22Rv1 (cell line): ENCODE data around the gene THADA.

Experiments used
- H3K27ac ChIP-seq: fragments of 450-650 bp; 2 replicates; pipeline ENCODE4 v1.5.1; 2017
- ZFX ChIP-seq: fragments of 450-650 bp; IDR thresholded peaks from 2 replicates; pipeline ENCODE4 v1.6.1; 2017; ENCODE audit warnings: antibody characterized with exemption, borderline replicate concordance
- TF ChIP-seq, protein P1 (sequence below): fragments of 450-650 bp; IDR thresholded peaks from 2 replicates; pipeline ENCODE4 v1.5.1; 2017; ENCODE audit warnings: mild to moderate bottlenecking

THADA gene

DNA sequence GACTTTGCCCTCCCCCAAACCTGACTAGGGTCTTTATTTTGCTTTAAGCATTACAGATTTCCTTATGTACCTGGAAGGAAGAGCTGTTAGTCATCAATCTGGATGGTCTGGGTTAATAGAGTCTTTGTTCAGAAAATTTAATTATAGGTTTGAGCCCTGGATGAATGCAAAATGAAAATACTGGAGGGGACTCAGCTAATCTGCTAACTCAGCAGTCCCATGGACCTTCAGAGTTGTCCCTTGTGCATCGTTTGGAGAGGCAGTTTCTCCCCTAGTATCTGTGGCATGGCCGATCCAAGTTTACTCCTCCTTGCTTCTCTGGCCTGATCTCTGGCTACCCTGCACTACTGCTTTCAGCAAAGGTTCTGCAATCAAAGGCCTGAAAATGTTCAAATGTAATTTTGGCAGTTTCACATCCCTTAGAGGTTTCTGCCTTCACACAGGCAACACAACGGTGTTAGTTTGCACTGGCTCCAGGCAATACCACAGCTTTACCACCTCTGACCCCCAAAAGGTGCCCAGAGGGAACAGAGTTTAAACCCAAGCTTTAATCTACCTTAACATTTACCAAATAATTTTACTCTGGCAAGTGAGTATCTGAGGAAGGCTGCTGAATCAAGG, 134.3 kb downstream of the THADA start:
- H3K27ac ChIP-seq: no peak overlapping the region
- no peak for TF ChIP-seq ZFX
- TF ChIP-seq, protein P1, sequence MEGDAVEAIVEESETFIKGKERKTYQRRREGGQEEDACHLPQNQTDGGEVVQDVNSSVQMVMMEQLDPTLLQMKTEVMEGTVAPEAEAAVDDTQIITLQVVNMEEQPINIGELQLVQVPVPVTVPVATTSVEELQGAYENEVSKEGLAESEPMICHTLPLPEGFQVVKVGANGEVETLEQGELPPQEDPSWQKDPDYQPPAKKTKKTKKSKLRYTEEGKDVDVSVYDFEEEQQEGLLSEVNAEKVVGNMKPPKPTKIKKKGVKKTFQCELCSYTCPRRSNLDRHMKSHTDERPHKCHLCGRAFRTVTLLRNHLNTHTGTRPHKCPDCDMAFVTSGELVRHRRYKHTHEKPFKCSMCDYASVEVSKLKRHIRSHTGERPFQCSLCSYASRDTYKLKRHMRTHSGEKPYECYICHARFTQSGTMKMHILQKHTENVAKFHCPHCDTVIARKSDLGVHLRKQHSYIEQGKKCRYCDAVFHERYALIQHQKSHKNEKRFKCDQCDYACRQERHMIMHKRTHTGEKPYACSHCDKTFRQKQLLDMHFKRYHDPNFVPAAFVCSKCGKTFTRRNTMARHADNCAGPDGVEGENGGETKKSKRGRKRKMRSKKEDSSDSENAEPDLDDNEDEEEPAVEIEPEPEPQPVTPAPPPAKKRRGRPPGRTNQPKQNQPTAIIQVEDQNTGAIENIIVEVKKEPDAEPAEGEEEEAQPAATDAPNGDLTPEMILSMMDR: no peak

DNA sequence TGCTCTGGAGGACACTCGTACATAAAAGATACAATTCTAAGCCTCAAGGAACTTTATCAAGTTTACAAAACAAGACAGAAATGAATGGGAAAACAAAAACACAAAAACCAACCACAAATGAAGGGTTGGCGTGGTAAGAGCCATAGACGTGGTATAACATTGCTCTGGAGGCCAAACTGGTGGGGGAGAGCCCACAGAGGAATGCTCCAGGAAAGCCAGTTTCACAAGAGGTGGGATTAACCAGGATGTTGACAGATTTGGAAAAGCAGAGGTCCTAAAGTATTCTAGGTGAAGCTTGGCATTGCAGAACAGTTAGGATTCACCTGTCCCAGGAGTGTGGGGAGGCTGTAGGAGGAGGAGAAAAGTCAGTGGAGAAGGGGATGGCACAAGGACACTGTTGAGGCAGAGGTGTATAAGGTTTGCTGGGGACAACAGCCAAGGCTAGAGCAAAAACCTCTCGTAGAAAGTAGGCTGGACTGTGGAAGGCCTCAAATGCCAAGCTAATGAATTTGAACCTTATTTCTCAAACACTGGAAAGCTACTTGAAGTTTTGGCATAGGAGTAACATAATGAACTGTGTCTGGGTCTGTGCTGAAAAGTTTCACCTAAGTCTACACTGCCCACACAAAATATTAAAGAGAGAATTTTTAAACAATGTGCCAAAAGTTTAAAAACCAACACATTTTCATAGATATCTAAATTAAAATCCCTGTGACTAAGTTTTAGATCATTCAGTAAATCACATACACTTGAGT, 135.1 kb downstream of the THADA start:
- TF ChIP-seq ZFX: no peak
- TF ChIP-seq, protein P1: no peak
- H3K27ac ChIP-seq: no peak overlapping the region

DNA sequence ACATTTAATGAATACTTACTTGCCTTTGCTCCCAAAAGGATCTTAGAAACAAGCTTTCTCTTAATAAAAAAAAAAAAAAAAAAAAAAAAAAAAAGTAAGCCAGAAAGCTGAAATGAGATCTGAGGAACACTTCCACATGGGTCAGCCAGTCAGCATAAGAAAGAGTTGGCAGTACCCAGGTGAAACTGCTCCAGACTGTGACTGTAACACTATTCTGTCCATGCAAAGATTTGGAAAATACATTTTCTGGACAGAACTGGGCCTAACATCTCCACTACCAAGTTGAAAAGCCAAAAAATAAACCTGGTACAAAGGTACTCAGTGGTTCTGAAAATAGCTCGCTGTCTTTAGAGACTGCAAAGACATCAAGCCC, 135.7 kb downstream of the THADA start:
- TF ChIP-seq ZFX: no peak
- TF ChIP-seq, protein P1: no peak
- no peak overlapping the region for H3K27ac ChIP-seq

DNA sequence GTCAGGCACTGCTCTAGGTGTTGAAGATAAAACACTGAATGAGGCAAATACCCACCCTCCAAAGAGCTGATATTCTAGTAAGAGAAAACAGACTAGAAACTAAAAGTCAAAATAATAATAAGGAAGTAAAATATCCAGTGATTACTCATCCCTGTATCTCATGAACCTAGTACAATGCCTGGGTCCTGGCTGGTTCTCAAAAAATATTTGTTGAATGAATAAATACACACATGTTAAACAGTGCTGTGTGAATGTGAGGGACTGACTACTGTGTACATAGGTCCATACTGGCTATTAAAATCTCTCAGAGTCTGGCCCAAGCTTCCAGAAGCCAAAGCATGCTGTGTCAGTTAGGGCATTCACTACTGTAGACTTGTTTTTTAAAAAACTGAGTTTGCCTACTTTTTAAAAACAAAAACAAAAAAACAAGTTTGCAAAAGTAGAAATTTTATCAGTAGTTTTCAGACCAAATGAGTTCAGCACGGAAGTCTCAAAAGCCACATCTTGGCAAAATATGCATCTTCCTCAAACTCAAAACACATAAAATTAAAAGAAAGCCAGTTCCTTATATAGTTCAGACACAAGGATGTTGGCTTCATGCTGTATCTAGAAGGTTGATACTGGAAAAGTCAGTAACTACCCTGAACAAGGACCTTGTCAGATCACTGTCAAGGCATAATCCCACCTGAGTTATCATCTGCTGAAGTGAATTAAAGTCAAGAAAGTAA, 136.2 kb downstream of the THADA start:
- no peak overlapping the region for H3K27ac ChIP-seq
- no peak for TF ChIP-seq ZFX
- TF ChIP-seq, protein P1: no peak

DNA sequence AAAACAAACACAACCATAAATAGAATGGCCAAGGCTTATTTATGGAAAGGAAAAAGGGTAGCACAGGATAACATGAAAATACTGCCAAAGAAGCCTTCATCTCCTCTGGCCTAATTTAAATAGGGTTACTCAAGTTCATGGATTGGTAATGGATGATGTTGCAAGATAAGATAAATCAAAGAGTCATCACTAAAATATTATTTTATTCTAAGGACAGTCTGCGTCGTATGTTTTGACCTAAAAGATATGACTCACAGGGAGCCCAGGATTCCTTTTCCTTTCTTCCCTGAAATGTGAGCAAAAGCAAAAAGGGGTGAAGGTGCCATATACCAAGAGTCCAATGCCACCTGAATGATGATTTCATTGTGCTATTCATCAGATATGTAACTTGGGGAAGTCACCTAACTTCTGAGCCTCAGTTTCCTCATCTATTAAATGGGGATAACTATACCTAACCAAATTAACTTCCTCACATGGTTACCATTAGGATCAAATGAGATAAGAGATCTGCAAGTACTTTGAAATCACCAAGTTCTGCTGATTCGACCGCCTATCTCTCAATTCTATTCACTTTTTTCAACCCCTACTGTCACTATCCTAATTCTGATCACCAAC, 137.7 kb downstream of the THADA start:
- no peak overlapping the region for H3K27ac ChIP-seq
- TF ChIP-seq, protein P1: no peak

DNA sequence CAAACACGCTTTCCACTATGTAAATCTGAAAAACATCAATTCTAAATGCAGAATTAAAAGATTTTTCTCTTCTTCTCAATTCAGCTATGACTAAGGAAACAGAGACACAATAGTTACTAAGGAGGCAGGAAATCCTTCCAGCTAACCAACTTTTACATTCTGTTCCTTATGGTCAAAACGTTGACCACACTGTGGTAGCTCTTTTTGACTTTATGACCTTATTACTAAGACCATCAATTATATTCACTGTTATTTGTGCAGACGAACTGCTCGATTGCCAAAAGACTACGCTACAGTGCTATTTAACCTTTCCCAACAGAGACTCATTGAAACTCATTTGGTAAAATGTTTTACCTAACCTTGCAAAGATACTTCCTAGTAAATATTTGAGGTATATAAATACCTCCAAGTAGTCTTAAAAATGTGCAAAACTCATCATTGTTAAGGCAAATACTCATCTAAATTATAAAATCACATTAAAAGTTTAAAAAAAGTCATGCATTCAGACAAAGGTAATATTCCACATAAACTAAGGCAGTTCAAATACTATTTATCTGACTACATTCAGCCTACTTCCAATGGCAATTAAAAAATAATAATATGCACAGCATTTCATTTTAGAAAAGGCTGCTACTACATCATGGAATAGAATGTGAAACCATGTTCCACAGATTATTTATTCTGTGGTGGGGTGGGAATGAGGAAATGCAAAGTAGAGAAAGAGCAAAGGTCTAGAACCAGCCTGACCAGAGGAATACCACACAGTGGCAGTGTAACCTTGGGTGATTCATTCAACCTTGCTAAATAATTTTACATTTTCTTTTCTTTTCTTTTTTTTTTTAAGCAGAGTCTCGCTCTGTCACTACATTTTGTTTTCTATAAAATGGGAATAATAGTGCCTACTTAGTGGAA, 139.9 kb downstream of the THADA start:
- TF ChIP-seq, protein P1: no peak
- no peak for TF ChIP-seq ZFX
- H3K27ac ChIP-seq: no peak overlapping the region
